Fibroblast of the aortic adventitia (primary cell): Measurements from ENCODE around the gene LIPC. TPM values are rescaled to one million over a fixed set of nuclear protein-coding genes. Genes with fewer than 3 reads are reported as not detected.

Experiments
- DNase-seq: peaks from one replicate; pipeline ENCODE4 v3.0.0-alpha.2; 2010; ENCODE audit warnings: low read depth
- H3K4me3 ChIP-seq: 2 replicates; pipeline ENCODE4 v1.5.1; 2011; ENCODE audit warnings: low read depth, mild to moderate bottlenecking, control low read depth, low read length, moderate library complexity
- total RNA-seq: library from RNA; depleted of rRNA; stranded (reverse); fragments of >200 nt; gene quantifications from 2 replicates; pipeline ENCODE4 v1.2.3, GENCODE V29; 2012; ENCODE audit warnings: low replicate concordance
- TF ChIP-seq, protein P1 (sequence below): IDR thresholded peaks from 2 replicates; pipeline ENCODE4 v1.5.1; 2011; ENCODE audit warnings: mild to moderate bottlenecking, low read length, control low read depth, inconsistent platforms; ENCODE audit not compliant: insufficient read depth

Gene LIPC
- total RNA-seq, 1 donor: 0.90 TPM

DNA sequence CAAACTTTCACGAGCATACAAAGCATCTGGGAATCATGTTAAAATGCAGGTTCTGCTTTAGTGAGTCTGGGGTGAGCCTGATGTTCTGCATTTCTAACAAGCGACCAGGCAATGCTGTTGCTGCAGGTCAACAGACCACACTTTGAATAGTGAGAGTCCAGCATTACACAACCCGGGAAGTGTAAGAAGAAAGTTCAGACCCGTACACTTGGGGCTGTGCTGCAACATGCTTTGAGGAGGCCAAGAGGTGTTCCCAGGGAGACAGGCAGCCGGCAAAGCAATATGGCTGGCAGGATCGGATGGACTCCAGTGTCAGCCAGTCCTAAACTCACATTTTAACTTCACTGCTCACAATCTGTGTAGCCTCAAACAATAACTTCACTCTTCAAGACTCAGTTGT is 134.2 kb downstream of the LIPC start:
- no peak overlapping the region for H3K4me3 ChIP-seq
- TF ChIP-seq, protein P1, sequence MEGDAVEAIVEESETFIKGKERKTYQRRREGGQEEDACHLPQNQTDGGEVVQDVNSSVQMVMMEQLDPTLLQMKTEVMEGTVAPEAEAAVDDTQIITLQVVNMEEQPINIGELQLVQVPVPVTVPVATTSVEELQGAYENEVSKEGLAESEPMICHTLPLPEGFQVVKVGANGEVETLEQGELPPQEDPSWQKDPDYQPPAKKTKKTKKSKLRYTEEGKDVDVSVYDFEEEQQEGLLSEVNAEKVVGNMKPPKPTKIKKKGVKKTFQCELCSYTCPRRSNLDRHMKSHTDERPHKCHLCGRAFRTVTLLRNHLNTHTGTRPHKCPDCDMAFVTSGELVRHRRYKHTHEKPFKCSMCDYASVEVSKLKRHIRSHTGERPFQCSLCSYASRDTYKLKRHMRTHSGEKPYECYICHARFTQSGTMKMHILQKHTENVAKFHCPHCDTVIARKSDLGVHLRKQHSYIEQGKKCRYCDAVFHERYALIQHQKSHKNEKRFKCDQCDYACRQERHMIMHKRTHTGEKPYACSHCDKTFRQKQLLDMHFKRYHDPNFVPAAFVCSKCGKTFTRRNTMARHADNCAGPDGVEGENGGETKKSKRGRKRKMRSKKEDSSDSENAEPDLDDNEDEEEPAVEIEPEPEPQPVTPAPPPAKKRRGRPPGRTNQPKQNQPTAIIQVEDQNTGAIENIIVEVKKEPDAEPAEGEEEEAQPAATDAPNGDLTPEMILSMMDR: no peak
- no peak for DNase-seq

DNA sequence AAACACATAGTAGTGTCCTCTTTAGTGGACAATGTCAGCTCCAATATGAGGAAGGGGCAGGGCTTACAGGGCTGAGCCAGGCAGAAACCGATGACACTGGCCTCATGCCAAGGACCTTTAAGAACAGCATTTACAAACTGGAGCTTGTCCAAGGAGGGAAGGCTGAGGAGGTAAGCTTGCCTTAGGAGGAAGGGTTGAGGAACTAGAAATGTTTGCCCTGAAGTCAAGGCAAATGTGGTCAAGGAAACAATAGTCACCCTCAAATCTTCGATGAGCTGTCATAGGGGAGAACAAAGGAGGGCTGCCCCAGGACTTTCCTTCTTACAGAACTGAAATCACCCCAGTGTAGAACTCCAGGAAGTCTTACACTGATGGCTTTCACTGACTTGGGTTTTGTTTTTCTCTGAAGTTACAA is 136.4 kb downstream of the LIPC start:
- no peak overlapping the region for H3K4me3 ChIP-seq
- DNase-seq: no peak
- TF ChIP-seq, protein P1: no peak

DNA sequence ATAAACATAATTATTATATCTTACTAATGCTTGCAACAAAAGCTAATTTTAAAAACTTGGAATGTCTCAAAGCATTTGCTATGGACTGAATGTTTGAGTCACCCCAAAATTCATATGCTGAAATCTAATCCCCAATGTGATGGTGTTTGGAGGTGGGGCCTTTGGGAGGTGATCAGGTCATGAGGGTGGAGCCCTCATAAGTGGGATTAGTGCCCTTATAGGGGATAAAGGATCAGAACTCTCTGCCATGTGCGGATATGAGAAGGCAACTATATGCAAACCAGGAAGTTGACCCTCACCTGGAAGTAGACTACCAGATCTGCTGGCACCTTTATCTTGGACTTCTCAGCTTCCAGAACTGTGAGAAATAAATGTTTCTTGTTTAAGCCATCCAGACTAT is 137.7 kb downstream of the LIPC start:
- TF ChIP-seq, protein P1: no peak
- DNase-seq: no peak

DNA sequence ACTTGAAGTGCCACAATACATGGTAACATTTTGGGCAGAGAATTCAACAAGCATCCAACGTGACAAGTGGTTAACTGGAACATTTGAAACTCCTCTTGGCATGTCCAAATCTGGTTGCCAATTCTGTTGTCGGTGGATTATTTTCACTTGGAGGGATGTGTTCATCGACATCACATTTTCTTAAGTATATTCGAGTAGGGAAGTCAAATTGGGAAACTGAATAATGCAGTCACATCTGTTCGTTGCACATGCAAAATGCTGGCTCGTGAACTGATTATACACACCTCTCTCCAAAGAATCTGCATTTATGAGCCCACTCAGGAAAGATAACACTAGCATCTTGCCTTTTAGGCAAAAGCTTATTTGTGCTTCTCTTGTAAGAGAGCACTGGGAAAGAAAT is 139.7 kb downstream of the LIPC start:
- TF ChIP-seq, protein P1: no peak
- no peak for DNase-seq
- H3K4me3 ChIP-seq: no peak overlapping the region

More for the DNA sequence above, 137.7 kb downstream of the LIPC start:
- H3K4me3 ChIP-seq: no peak overlapping the region

DNA sequence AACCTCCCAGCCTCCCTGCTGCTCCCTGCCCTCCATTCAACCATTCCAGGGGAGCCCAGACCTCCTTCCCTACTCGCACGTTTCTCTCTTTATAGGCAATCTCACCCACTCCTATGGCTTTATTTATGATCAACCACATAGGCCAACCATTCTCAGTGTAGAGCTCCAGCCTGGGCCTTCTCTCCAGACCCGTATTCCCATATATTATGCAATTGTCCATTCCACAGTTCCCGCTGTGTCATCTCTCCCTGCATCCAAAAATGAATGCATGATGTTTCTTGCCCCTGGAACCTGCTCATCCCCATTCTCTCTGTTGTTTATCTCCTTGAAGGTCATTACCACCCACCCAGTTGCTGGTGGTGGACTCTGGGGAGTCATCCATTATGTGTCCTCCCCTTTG is 140.7 kb downstream of the LIPC start:
- DNase-seq: no peak
- no peak overlapping the region for H3K4me3 ChIP-seq
- TF ChIP-seq, protein P1: no peak

DNA sequence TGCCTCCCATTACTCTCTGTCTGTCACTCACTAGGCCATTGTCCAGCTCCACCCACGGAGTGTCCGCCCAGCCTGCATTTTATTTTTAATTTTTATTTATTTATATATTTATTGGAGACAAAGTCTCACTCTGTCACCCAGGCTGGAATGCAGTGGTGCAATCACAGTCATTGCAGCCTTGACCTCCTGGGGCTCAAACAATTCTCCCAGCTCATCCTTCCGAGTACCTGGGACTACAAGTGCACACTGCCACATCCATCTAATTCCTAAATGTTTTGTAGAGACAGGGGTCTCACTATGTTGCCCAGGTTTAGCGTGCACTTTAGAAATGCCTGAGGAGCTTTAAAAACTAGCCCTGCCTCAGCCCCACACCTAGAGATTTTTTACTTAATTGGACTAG is 141.5 kb downstream of the LIPC start:
- DNase-seq: no peak
- no peak overlapping the region for H3K4me3 ChIP-seq
- TF ChIP-seq, protein P1: no peak

DNA sequence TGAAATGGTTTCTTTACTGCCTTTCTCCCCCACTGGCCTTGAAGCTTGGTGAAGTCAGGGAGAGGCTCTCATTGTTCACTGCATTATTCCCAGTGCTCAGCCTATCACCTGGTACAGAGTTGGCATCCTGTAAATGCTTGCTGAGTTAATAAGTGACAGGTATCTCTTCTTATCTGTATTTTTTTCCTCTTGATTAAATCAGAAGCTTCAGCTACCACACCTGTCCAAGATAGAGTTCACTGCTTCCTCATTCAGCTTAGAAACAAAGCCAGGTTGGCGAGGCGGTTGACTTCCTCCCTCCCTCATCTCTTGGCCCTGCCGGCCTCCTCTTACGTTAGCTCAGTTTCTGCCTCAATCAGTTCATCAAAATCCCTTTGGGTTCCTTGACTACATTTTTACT is 142.8 kb downstream of the LIPC start:
- DNase-seq: no peak
- TF ChIP-seq, protein P1: no peak
- no peak overlapping the region for H3K4me3 ChIP-seq
